HFFc6 (cell line): ENCODE measurements around the gene LPAR1. TPM values are rescaled to one million over a fixed set of nuclear protein-coding genes. Genes with fewer than 3 reads are reported as not detected.
A peak's percentile ranks its signal among the peaks of the same experiment; 100 is the strongest.

Source experiments
- DNase-seq: peaks from one replicate; pipeline ENCODE4 v3.0.0-alpha.2; 2018
- H3K27ac Mint-ChIP-seq: 2 replicates; pipeline ENCODE4 v1.8.0; 2020; ENCODE audit warnings: mild to moderate bottlenecking, mixed read lengths
- H3K27me3 Mint-ChIP-seq: 2 replicates; pipeline ENCODE4 v1.8.0; 2021; ENCODE audit warnings: mild to moderate bottlenecking, moderate library complexity, mixed read lengths; ENCODE audit not compliant: insufficient read depth
- H3K36me3 Mint-ChIP-seq: 2 replicates; pipeline ENCODE4 v1.8.0; 2021; ENCODE audit warnings: low read depth, mixed read lengths
- H3K4me1 Mint-ChIP-seq: 2 replicates; pipeline ENCODE4 v1.8.0; 2020; ENCODE audit warnings: low read depth, mixed read lengths
- H3K4me3 Mint-ChIP-seq: 2 replicates; pipeline ENCODE4 v1.8.0; 2020; ENCODE audit warnings: mild to moderate bottlenecking, moderate library complexity, mixed read lengths
- H3K9me3 Mint-ChIP-seq: 2 replicates; pipeline ENCODE4 v1.8.0; 2020; ENCODE audit warnings: mild to moderate bottlenecking, mixed read lengths
- total RNA-seq, 6 experiments: library from RNA; stranded (reverse); fragmentation: NEBNext Ultra II Directional; extraction: Animal tissue kit (Norgen Biotek cat#: 25700); gene quantifications; 2 replicates in 1 of 6; 3 replicates in 5 of 6; pipeline ENCODE4 v1.2.3, GENCODE V29; 2021
- TF ChIP-seq, protein P1 (sequence below): fragments of 200-600 bp; sonication (generic); IDR thresholded peaks from 2 replicates; pipeline ENCODE4 v1.5.0; 2021; ENCODE audit warnings: antibody characterized with exemption, mild to moderate bottlenecking

LPAR1 gene
- total RNA-seq, 6 experiments from 2014 or later, result 70.6 to 148 (median 123) TPM

DNA sequence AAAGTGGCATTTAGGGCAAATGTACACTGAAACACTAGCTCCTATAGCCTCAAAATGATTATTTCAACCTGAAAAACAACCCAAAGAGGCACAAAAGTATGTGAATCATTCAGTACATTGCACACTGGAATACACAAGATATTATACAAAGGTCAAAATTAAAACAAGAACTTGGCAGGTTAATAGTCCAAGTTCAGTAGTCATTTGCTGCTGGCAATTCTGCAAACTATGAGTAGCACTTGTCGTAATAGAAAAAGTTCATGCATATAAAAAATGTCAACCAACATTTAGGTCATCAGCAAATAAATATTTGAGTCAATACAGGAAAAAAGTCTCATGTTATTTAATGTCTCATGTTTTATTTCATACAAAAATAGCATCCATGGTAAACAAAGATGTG, 98.7 kb downstream of the LPAR1 start:
- Mint-ChIP-seq H3K4me3 (peak overlapping the region; percentile 5; the same call in 1 of the 2 replicates), H3K9me3 (peaks cover 6% of the 10 kb centered on the region; the same call in 1 of the 2 replicates), H3K4me1 (peaks cover 93% of the 10 kb centered on the region), H3K27me3 (no peaks in the 10 kb centered on the region), H3K27ac (peak overlapping the region; percentile 43; the same call in 1 of the 2 replicates), H3K36me3 (peaks cover 76% of the 10 kb centered on the region)
- TF ChIP-seq, protein P1, sequence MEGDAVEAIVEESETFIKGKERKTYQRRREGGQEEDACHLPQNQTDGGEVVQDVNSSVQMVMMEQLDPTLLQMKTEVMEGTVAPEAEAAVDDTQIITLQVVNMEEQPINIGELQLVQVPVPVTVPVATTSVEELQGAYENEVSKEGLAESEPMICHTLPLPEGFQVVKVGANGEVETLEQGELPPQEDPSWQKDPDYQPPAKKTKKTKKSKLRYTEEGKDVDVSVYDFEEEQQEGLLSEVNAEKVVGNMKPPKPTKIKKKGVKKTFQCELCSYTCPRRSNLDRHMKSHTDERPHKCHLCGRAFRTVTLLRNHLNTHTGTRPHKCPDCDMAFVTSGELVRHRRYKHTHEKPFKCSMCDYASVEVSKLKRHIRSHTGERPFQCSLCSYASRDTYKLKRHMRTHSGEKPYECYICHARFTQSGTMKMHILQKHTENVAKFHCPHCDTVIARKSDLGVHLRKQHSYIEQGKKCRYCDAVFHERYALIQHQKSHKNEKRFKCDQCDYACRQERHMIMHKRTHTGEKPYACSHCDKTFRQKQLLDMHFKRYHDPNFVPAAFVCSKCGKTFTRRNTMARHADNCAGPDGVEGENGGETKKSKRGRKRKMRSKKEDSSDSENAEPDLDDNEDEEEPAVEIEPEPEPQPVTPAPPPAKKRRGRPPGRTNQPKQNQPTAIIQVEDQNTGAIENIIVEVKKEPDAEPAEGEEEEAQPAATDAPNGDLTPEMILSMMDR, result no peak
- no peak for DNase-seq

DNA sequence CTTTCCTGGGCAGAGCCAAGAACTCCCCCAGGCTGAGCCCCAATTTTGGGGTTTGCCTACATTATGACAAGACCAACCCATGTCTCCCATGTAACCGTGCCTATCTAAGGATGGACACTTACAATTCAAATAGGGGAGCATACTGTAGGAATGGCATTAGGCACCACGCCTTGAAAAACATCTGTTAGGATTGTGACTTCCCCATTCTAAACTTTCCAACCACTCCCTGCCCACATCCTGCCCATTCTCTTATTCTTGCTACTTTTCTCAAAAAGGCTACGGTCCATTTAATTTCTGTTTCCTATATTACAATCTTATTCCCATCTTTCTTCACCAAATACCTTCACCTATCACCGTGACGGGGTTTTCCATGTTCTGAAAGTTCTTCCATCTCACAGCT, 99.2 kb downstream of the LPAR1 start:
- H3K27ac Mint-ChIP-seq, result peak overlapping the region; percentile 43; the same call in 1 of the 2 replicates

DNA sequence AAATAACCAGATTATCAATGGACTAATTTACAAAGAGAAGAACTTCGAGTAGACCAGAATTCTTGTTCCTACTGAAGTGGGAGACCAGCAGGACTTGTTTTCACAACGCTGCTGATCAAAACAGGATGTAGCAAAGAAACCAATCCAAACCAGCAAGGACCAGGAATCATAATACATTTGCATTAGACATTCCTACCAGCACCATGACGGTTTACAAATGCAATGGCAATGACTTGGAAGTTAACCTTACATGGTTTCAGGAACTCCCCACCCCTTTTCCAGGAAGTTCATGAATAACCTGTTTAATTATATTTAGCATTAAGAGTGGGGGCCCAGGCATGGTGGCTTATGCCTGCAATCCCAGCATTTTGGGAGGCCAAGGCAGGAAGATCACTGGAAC, 100.0 kb downstream of the LPAR1 start:
- Mint-ChIP-seq H3K36me3 (peaks cover 80% of the 10 kb centered on the region), H3K4me3 (no peak overlapping the region), H3K9me3 (peaks cover 6% of the 10 kb centered on the region; the same call in 1 of the 2 replicates), H3K27ac (peak overlapping the region; percentile 84; the same call in 1 of the 2 replicates), H3K27me3 (no peaks in the 10 kb centered on the region), H3K4me1 (peaks cover 94% of the 10 kb centered on the region)
- DNase-seq, result no peak
- TF ChIP-seq, protein P1, result no peak

More for the DNA sequence above, 99.2 kb downstream of the LPAR1 start:
- H3K36me3 Mint-ChIP-seq, result peaks cover 77% of the 10 kb centered on the region
- H3K4me1 Mint-ChIP-seq, result peaks cover 94% of the 10 kb centered on the region
- peak overlapping the region; percentile 5; the same call in 1 of the 2 replicates for H3K4me3 Mint-ChIP-seq
- peaks cover 6% of the 10 kb centered on the region; the same call in 1 of the 2 replicates for H3K9me3 Mint-ChIP-seq
- TF ChIP-seq, protein P1, result no peak
- no peak for DNase-seq
- H3K27me3 Mint-ChIP-seq, result no peaks in the 10 kb centered on the region

DNA sequence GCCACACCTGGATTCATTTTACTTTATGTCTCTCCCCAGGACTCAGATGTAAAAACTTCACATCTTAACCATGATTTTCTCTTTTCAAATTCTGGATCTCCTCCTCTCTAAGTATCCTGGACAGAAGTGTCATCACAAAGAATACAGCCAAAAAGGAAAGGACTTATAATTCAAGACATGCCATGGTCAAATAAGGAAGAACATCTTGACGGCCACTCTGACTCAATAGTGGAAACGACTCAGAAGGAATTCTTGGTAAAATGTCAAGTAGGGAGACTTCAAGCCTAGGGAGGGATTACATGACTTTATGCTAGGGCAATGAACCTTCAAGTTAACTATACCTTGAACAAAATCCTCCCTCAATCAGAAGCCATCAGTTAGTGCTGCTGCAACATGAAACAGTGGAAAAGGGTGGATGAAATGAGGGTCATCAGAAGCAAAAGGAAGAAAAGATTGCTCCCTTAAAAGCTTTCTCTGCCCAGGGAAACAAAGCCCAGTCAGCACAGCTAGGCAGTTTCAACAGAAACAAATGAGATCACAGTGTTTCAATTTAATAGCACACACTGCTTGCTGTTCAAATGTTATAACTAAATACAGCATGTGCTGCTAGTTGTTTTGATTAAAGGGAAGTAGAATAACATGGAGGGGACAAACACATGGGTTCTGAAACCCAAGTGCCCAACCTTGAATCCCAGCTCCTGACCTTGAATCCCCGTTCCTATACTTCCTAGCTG, 101.4 kb downstream of the LPAR1 start:
- Mint-ChIP-seq H3K9me3 (peaks cover 16% of the 10 kb centered on the region), H3K4me1 (peaks cover 94% of the 10 kb centered on the region), H3K4me3 (peak overlapping the region; percentile 58), H3K27me3 (no peaks in the 10 kb centered on the region), H3K36me3 (peaks cover 82% of the 10 kb centered on the region), H3K27ac (peak overlapping the region; percentile 84)
- TF ChIP-seq, protein P1, result no peak
- peak; percentile 84 for DNase-seq

DNA sequence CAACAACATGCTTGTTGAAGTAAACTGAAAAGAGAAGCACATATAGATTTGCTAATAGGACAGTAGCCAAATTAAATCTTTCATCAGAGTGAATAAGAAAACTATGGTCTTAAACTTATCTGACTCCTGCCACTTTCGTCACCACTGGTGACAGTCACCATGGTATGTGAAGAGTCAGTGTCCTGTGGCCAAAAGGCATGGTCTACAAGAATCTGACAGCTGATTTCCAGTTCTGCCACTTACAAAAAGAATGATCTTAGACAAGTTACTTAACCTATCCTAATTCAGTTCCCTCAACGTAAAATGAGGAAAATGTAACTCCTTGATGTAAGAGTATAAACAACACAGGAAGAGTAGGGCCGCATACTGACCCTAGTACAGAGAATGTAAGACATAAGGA, 102.0 kb downstream of the LPAR1 start:
- DNase-seq, result no peak
- TF ChIP-seq, protein P1, result no peak
- peak overlapping the region; percentile 84 for H3K27ac Mint-ChIP-seq
- peak overlapping the region; percentile 58 for H3K4me3 Mint-ChIP-seq
- H3K36me3 Mint-ChIP-seq, result peaks cover 80% of the 10 kb centered on the region
- H3K27me3 Mint-ChIP-seq, result no peaks in the 10 kb centered on the region
- peaks cover 18% of the 10 kb centered on the region for H3K9me3 Mint-ChIP-seq
- peaks cover 88% of the 10 kb centered on the region for H3K4me1 Mint-ChIP-seq
